SK-N-SH (cell line): ENCODE results near the gene OPRM1. TPM values are rescaled to one million over a fixed set of nuclear protein-coding genes. Genes with fewer than 3 reads are reported as not detected.

Source experiments
- CTCF ChIA-PET: fragments of 300-600, 350-600 bp; formaldehyde crosslinking; extraction: SDS; loops from one replicate; lab custom pipeline; 2021; lab: Yijun Ruan, JAX
- POLR2A ChIA-PET: fragments of 350-600 bp; sonication (Branson Sonifier 250); formaldehyde crosslinking; extraction: SDS; loops from one replicate; lab custom pipeline; 2020; ENCODE audit warnings: antibody characterized with exemption, inconsistent platforms; lab: Yijun Ruan, JAX
- DNase-seq: peaks from one replicate; pipeline ENCODE4 v3.0.0; 2012
- H2AFZ ChIP-seq: fragments of 200-600 bp; sonication (generic); 2 replicates; pipeline ENCODE4 v1.8.1; 2016; ENCODE audit warnings: antibody characterized with exemption, mild to moderate bottlenecking, low read depth
- H3F3A ChIP-seq: fragments of 200-600 bp; sonication (generic); replicated peaks from 2 replicates; pipeline ENCODE3; 2016; ENCODE audit warnings: antibody characterized with exemption, mild to moderate bottlenecking; ENCODE audit not compliant: insufficient read depth
- H3K27ac ChIP-seq, 2 experiments: fragments of 200-500 bp in 1 of 2; fragments of 200-600 bp in 1 of 2; sonication (Bioruptor generic) in 1 of 2; sonication (generic), shearing (Covaris generic) in 1 of 2; 2 replicates each; pipeline versions ENCODE4 v1.5.1 to v1.6.1; 2014 to 2016; ENCODE audit warnings: low read depth in 2 of 2, inconsistent platforms in 1 of 2, low read length in 1 of 2, mild to moderate bottlenecking in 1 of 2, mixed read lengths in 1 of 2
- H3K27me3 ChIP-seq: fragments of 200-600 bp; sonication (generic), shearing (Covaris generic); 2 replicates; pipeline ENCODE4 v1.6.1; 2016; ENCODE audit warnings: mixed run types; ENCODE audit not compliant: insufficient read depth
- H3K36me3 ChIP-seq, 2 experiments: fragments of 200-500 bp in 1 of 2; fragments of 200-600 bp in 1 of 2; sonication (Bioruptor generic) in 1 of 2; sonication (generic) in 1 of 2; replicated peaks in 1 of 2; 2 replicates each; pipeline versions ENCODE3 to v1.5.1; 2014 to 2016; ENCODE audit warnings: low read length in 1 of 2, mild to moderate bottlenecking in 1 of 2; ENCODE audit not compliant: insufficient read depth in 2 of 2, control insufficient read depth in 1 of 2
- H3K4me1 ChIP-seq, 2 experiments: fragments of 200-500 bp in 1 of 2; fragments of 200-600 bp in 1 of 2; sonication (Bioruptor generic) in 1 of 2; sonication (generic), shearing (Covaris generic) in 1 of 2; 2 replicates each; pipeline versions ENCODE4 v1.5.1 to v1.6.1; 2014 to 2016; ENCODE audit warnings: low read depth in 1 of 2, low read length in 1 of 2, mixed run types in 1 of 2; ENCODE audit not compliant: insufficient read depth in 2 of 2, control insufficient read depth in 1 of 2
- H3K4me2 ChIP-seq: fragments of 200-600 bp; sonication (generic), shearing (Covaris generic); 2 replicates; pipeline ENCODE4 v1.6.1; 2017; ENCODE audit warnings: mixed run types
- H3K4me3 ChIP-seq, 2 experiments: fragments of 200-500 bp in 1 of 2; fragments of 200-600 bp in 1 of 2; sonication (Bioruptor generic) in 1 of 2; sonication (generic), shearing (Covaris generic) in 1 of 2; 2 replicates each; pipeline versions ENCODE4 v1.5.1 to v1.8.1; 2014 to 2016; ENCODE audit warnings: low read depth in 2 of 2, inconsistent platforms in 1 of 2, low read length in 1 of 2, mild to moderate bottlenecking in 1 of 2, mixed read lengths in 1 of 2, moderate library complexity in 1 of 2
- H3K79me2 ChIP-seq: fragments of 200-600 bp; sonication (generic); 2 replicates; pipeline ENCODE4 v1.8.1; 2017; ENCODE audit warnings: mild to moderate bottlenecking; ENCODE audit not compliant: insufficient read depth
- H3K9ac ChIP-seq: fragments of 200-600 bp; sonication (generic); 2 replicates; pipeline ENCODE4 v1.6.1; 2017; ENCODE audit warnings: mixed run types
- H3K9me2 ChIP-seq: fragments of 200-600 bp; sonication (generic); 2 replicates; pipeline ENCODE4 v1.6.1; 2017; ENCODE audit warnings: mixed run types
- H3K9me3 ChIP-seq: fragments of 200-600 bp; sonication (generic); 2 replicates; pipeline ENCODE4 v1.6.1; 2017; ENCODE audit warnings: mixed run types, mild to moderate bottlenecking, moderate library complexity
- H4K20me1 ChIP-seq: fragments of 200-600 bp; sonication (generic); 2 replicates; pipeline ENCODE4 v1.6.1; 2017; ENCODE audit warnings: mild to moderate bottlenecking, mixed run types; ENCODE audit not compliant: insufficient read depth
- CHD2 ChIP-seq: fragments of 150-350 bp; IDR thresholded peaks from 2 replicates; pipeline ENCODE4 v1.6.1; 2018; ENCODE audit warnings: low read length; ENCODE audit not compliant: partially characterized antibody
- ELF1 ChIP-seq: IDR thresholded peaks from 2 replicates; pipeline ENCODE4 v1.4.0; 2012
- EP300 ChIP-seq, 2 experiments: IDR thresholded peaks; 2 replicates each; pipeline versions ENCODE4 v1.4.0 to v1.6.1; 2012; ENCODE audit warnings: borderline replicate concordance in 1 of 2, low read depth in 1 of 2, low read length in 1 of 2
- EZH2phosphoT487 ChIP-seq: fragments of 200-600 bp; sonication (generic); IDR thresholded peaks from 2 replicates; pipeline ENCODE4 v1.6.1; 2017; ENCODE audit warnings: low read depth, mixed run types, mild to moderate bottlenecking, antibody characterized with exemption, moderate library complexity, borderline replicate concordance
- FOXJ3 ChIP-seq: sonication (generic); formaldehyde crosslinking; IDR thresholded peaks from 2 replicates; pipeline ENCODE4 v1.5.1; 2020; ENCODE audit warnings: mild to moderate bottlenecking, missing genetic modification reagents
- FOXM1 ChIP-seq: IDR thresholded peaks from 2 replicates; pipeline ENCODE4 v1.4.0; 2012; ENCODE audit warnings: low read depth, mild to moderate bottlenecking
- JUND ChIP-seq: IDR thresholded peaks from 2 replicates; pipeline ENCODE4 v1.4.0; 2012
- MEF2A ChIP-seq: IDR thresholded peaks from 2 replicates; pipeline ENCODE4 v1.4.0; 2012; ENCODE audit warnings: low read depth, borderline replicate concordance
- POLR2AphosphoS5 ChIP-seq: IDR thresholded peaks from 2 replicates; pipeline ENCODE4 v1.6.1; 2012; ENCODE audit warnings: low read depth, low read length
- RAD21 ChIP-seq: IDR thresholded peaks from 2 replicates; pipeline ENCODE4 v1.6.1; 2012; ENCODE audit warnings: mild to moderate bottlenecking, low read length
- RXRA ChIP-seq: IDR thresholded peaks from 2 replicates; pipeline ENCODE4 v1.4.0; 2012; ENCODE audit warnings: low read depth, mild to moderate bottlenecking, borderline replicate concordance
- SIN3A ChIP-seq: IDR thresholded peaks from 2 replicates; pipeline ENCODE4 v1.6.1; 2012; ENCODE audit warnings: low read depth, mild to moderate bottlenecking, low read length, moderate library complexity, borderline replicate concordance
- TCF12 ChIP-seq: IDR thresholded peaks from 2 replicates; pipeline ENCODE4 v1.4.0; 2012
- TEAD4 ChIP-seq: IDR thresholded peaks from 2 replicates; pipeline ENCODE4 v1.4.0; 2012; ENCODE audit warnings: mild to moderate bottlenecking, borderline replicate concordance; ENCODE audit not compliant: insufficient read depth
- WGBS: methylation state at CpG from one replicate; pipeline ENCODE4 v1.1.6; 2017; ENCODE audit warnings: low lambda C conversion rate; 5-methylcytosine and 5-hydroxymethylcytosine counted together
- polyA plus RNA-seq, 3 experiments: library from polyadenylated mRNA; depleted of rRNA; stranded (reverse); fragments of >200 nt; gene quantifications; 2 replicates each; pipeline ENCODE4 v1.2.3, GENCODE V29; 2012
- TF ChIP-seq, protein P1 (sequence below): IDR thresholded peaks from 2 replicates; pipeline ENCODE4 v1.4.0; 2012; ENCODE audit warnings: low read depth, borderline replicate concordance
- TF ChIP-seq, protein P2 (sequence below): IDR thresholded peaks from 2 replicates; pipeline ENCODE4 v1.4.0; 2012; ENCODE audit warnings: low read depth, borderline replicate concordance

Gene OPRM1
- polyA plus RNA-seq, 1 of the 3 experiments (the other 2 are of a cell fraction) = 0.15 TPM

DNA sequence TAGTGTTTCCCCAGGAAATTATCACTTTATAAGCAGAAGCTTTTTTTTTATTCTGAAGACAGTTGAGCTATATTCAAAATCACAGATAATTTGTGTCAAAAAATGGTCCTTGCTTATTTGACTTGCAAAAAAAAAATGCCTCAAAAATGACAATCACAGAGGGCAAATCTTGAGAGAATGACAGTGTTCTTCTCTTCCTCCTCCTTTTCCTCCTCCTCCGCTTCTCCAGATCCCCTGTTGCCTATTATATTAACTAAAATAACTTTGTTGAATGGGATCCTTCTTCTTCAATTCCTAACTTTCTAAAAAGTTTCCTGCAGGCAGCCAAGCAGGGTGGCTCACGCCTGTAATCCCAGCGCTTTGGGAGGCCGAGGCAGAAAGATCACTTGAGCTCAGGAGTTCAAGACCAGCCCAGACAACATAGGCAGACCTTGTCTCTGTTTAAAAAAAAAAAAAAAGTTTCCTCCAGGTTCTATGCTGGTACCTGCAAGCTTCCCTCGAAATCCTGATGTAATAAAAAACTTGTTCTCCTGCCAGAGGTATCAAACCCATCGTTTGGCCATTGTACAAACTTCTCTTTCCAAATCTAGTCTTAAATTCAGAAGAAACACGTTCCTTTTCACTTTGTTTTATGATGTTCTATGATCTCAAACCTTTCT is 189.0 kb downstream of the OPRM1 start (continued):
- TF ChIP-seq FOXJ3 (CRISPR knock-in tag) (no peak), EP300 (IDR thresholded peaks at IDR 0.05; ENCODE audit: borderline replicate concordance in 1 of 2, low read depth in 1 of 2, low read length in 1 of 2) (no peak), MEF2A (no peak), RXRA (no peak)
- TF ChIP-seq, protein P1, sequence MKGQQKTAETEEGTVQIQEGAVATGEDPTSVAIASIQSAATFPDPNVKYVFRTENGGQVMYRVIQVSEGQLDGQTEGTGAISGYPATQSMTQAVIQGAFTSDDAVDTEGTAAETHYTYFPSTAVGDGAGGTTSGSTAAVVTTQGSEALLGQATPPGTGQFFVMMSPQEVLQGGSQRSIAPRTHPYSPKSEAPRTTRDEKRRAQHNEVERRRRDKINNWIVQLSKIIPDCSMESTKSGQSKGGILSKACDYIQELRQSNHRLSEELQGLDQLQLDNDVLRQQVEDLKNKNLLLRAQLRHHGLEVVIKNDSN = no peak

- Histone ChIP-seq H3K4me2 (no peak overlapping the region), H3F3A (no peaks in the 10 kb centered on the region), H3K79me2 (no peaks in the 10 kb centered on the region), H3K4me3 (no peak overlapping the region), H2AFZ (no peak overlapping the region), H3K9me2 (no peaks in the 10 kb centered on the region), H3K27me3 (no peaks in the 10 kb centered on the region)
- ChIA-PET CTCF (no interaction called here), POLR2A (no interaction called here)
- WGBS = 77% methylated on average over 4 of the region's 4 CpGs
- no peak for DNase-seq
- no peak for TF ChIP-seq EZH2phosphoT487
- TF ChIP-seq JUND = no peak
- no peak for TF ChIP-seq ELF1
- TF ChIP-seq, protein P2, sequence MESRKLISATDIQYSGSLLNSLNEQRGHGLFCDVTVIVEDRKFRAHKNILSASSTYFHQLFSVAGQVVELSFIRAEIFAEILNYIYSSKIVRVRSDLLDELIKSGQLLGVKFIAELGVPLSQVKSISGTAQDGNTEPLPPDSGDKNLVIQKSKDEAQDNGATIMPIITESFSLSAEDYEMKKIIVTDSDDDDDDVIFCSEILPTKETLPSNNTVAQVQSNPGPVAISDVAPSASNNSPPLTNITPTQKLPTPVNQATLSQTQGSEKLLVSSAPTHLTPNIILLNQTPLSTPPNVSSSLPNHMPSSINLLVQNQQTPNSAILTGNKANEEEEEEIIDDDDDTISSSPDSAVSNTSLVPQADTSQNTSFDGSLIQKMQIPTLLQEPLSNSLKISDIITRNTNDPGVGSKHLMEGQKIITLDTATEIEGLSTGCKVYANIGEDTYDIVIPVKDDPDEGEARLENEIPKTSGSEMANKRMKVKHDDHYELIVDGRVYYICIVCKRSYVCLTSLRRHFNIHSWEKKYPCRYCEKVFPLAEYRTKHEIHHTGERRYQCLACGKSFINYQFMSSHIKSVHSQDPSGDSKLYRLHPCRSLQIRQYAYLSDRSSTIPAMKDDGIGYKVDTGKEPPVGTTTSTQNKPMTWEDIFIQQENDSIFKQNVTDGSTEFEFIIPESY = no peak
- no peak for TF ChIP-seq TCF12
- TF ChIP-seq POLR2AphosphoS5 = no peak
- TF ChIP-seq TEAD4 = no peak
- TF ChIP-seq FOXM1 = no peak
- TF ChIP-seq RAD21 = no peak
- no peak for TF ChIP-seq RXRA
- no peak for TF ChIP-seq CHD2
- TF ChIP-seq, protein P1 = no peak
- TF ChIP-seq MEF2A = no peak
- TF ChIP-seq SIN3A = no peak
- TF ChIP-seq, all 33 proteins: peak for 0
- H3K27ac ChIP-seq = no peak overlapping the region
- H3K36me3 ChIP-seq = no peaks in the 10 kb centered on the region
- no peaks in the 10 kb centered on the region for H3K4me1 ChIP-seq
- no peaks in the 10 kb centered on the region for H3K9me3 ChIP-seq
- H4K20me1 ChIP-seq = no peaks in the 10 kb centered on the region
- H3K9ac ChIP-seq = no peak overlapping the region
Observed at GRCh38 chr6:154228521-154228905, 189.5 kb downstream of the OPRM1 start.
